ENCODE measurements around the gene NFKB2. TPM values are rescaled to one million over a fixed set of nuclear protein-coding genes. Genes with fewer than 3 reads are reported as not detected.

NFKB2 gene
- total RNA-seq, 1 donor = 20.3 TPM

DNA sequence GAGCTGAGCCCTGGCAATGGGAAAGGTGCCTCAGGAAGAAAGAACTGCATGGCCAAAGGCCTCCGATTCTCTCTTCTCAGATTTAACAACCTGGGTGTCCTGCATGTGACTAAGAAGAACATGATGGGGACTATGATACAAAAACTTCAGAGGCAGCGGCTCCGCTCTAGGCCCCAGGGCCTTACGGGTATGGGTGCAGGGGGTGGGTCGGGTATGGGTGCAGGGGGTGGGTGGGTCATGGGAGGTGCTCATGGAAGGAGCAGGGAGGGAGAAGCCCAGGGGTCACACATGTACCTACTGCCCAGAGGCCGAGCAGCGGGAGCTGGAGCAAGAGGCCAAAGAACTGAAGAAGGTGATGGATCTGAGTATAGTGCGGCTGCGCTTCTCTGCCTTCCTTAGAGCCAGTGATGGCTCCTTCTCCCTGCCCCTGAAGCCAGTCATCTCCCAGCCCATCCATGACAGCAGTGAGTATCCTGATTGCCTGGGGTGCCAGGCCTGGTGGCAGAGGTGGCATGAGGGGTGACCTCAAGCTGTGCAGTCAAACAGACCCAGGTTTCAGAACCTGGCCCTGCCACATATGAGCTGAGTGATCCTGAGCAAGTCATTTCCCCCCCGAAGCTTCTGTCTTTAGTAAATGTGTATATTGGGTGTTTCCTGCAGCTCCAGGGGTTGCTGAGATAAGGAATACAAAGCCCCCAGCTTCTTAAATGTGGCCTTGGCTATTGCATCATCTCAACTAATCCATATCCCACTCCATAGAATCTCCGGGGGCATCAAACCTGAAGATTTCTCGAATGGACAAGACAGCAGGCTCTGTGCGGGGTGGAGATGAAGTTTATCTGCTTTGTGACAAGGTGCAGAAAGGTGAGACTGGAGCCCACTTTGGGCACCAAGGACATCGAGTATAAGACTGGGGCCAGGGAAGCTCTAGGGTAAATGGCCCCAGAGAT lies 2.0 kb downstream of the NFKB2 start:
- H3K36me3 ChIP-seq (ENCODE audit: insufficient read depth, low read length) = peaks cover 36% of the 10 kb centered on the region
- no peak overlapping the region for H3K4me2 ChIP-seq (ENCODE audit: insufficient read depth, low read length)
- peaks cover 13% of the 10 kb centered on the region for H3K79me2 ChIP-seq (ENCODE audit: insufficient read depth, low read length)
- H3K27ac ChIP-seq (ENCODE audit: low read depth, low read length) = no peak overlapping the region
- TF ChIP-seq, protein P1, sequence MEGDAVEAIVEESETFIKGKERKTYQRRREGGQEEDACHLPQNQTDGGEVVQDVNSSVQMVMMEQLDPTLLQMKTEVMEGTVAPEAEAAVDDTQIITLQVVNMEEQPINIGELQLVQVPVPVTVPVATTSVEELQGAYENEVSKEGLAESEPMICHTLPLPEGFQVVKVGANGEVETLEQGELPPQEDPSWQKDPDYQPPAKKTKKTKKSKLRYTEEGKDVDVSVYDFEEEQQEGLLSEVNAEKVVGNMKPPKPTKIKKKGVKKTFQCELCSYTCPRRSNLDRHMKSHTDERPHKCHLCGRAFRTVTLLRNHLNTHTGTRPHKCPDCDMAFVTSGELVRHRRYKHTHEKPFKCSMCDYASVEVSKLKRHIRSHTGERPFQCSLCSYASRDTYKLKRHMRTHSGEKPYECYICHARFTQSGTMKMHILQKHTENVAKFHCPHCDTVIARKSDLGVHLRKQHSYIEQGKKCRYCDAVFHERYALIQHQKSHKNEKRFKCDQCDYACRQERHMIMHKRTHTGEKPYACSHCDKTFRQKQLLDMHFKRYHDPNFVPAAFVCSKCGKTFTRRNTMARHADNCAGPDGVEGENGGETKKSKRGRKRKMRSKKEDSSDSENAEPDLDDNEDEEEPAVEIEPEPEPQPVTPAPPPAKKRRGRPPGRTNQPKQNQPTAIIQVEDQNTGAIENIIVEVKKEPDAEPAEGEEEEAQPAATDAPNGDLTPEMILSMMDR (IDR thresholded peaks at IDR 0.05; ENCODE audit: extremely low read depth, low read depth, low read length) = no peak
- peak; percentile 60 for DNase-seq (ENCODE audit: insufficient read length, low spot score, missing footprints)
- H3K4me3 ChIP-seq (ENCODE audit: insufficient read depth, low read length) = no peak overlapping the region
- peaks cover 18% of the 10 kb centered on the region for H3K4me1 ChIP-seq (ENCODE audit: insufficient read depth, low read length)
- no peak overlapping the region for H2AFZ ChIP-seq (ENCODE audit: low read length)
- no peaks in the 10 kb centered on the region for H3K9me3 ChIP-seq (ENCODE audit: low read depth, low read length)
- H4K20me1 ChIP-seq (ENCODE audit: insufficient read depth, low read length) = no peaks in the 10 kb centered on the region
- H3K27me3 ChIP-seq (ENCODE audit: insufficient read depth, low read length) = no peaks in the 10 kb centered on the region

DNA sequence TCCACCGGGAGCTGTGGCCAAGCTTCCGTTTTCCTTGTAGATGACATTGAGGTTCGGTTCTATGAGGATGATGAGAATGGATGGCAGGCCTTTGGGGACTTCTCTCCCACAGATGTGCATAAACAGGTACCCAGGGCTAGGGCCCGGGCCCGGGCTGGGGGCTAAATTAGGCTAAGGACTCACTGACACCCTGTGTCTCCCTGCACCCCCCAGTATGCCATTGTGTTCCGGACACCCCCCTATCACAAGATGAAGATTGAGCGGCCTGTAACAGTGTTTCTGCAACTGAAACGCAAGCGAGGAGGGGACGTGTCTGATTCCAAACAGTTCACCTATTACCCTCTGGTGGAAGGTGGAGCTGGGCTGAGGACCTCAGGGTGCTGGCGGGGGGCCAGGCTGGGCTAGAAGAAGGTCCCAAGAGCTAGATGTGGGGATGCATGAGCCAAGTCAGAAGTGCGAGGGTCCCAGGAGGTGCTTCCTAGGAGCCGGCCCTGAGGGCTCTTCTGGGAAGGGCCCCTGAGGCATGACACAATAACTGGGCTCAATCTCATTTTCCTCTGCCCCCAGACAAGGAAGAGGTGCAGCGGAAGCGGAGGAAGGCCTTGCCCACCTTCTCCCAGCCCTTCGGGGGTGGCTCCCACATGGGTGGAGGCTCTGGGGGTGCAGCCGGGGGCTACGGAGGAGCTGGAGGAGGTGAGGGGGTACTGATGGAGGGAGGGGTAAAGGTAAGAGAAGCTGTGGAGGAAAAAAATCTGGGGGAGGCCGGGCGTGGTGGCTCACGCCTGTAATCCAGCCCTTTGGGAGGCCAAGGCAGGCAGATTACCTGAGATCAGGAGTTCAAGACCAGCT lies 2.9 kb downstream of the NFKB2 start:
- H3K4me2 ChIP-seq (ENCODE audit: insufficient read depth, low read length) = peak overlapping the region; percentile 73
- peaks cover 13% of the 10 kb centered on the region for H3K79me2 ChIP-seq (ENCODE audit: insufficient read depth, low read length)
- peak; percentile 62 for DNase-seq (ENCODE audit: insufficient read length, low spot score, missing footprints)
- H2AFZ ChIP-seq (ENCODE audit: low read length) = no peak overlapping the region
- no peak overlapping the region for H3K27ac ChIP-seq (ENCODE audit: low read depth, low read length)
- H3K27me3 ChIP-seq (ENCODE audit: insufficient read depth, low read length) = no peaks in the 10 kb centered on the region
- peaks cover 18% of the 10 kb centered on the region for H3K4me1 ChIP-seq (ENCODE audit: insufficient read depth, low read length)
- H3K36me3 ChIP-seq (ENCODE audit: insufficient read depth, low read length) = peaks cover 37% of the 10 kb centered on the region
- H3K9me3 ChIP-seq (ENCODE audit: low read depth, low read length) = no peaks in the 10 kb centered on the region
- H4K20me1 ChIP-seq (ENCODE audit: insufficient read depth, low read length) = no peaks in the 10 kb centered on the region
- H3K4me3 ChIP-seq (ENCODE audit: insufficient read depth, low read length) = no peak overlapping the region
- TF ChIP-seq, protein P1 (IDR thresholded peaks at IDR 0.05; ENCODE audit: extremely low read depth, low read depth, low read length) = no peak

DNA sequence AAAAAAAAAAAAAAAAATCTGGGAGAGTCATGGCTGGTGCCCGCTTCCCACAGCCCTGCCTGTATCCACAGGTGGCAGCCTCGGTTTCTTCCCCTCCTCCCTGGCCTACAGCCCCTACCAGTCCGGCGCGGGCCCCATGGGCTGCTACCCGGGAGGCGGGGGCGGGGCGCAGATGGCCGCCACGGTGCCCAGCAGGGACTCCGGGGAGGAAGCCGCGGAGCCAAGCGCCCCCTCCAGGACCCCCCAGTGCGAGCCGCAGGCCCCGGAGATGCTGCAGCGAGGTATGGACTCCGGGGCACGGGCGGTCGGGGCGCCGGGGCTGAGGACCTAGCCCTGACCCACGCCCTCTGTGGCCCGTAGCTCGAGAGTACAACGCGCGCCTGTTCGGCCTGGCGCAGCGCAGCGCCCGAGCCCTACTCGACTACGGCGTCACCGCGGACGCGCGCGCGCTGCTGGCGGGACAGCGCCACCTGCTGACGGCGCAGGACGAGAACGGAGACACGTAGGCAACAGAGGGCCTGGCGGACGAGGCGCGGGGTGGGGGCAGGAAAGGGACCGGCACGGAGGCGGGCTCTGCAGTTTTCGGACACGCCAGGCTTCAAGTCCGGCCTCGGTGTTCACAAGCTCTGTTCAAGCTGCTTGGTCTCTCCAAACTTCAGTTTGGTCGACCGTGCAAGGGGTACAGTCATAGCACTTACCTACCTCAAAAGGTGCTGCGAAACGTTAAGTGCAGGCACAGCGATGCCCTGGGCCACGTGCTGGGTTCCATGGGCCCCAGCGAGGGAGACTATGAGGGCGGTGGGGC lies 3.9 kb downstream of the NFKB2 start:
- Histone ChIP-seq H3K9me3 (ENCODE audit: low read depth, low read length) (no peaks in the 10 kb centered on the region), H3K27ac (ENCODE audit: low read depth, low read length) (peak overlapping the region; percentile 34), H3K36me3 (ENCODE audit: insufficient read depth, low read length) (peaks cover 37% of the 10 kb centered on the region), H3K4me2 (ENCODE audit: insufficient read depth, low read length) (peak overlapping the region; percentile 73), H3K4me1 (ENCODE audit: insufficient read depth, low read length) (peaks cover 14% of the 10 kb centered on the region), H3K4me3 (ENCODE audit: insufficient read depth, low read length) (peak overlapping the region; percentile 76), H3K79me2 (ENCODE audit: insufficient read depth, low read length) (peaks cover 13% of the 10 kb centered on the region), H3K27me3 (ENCODE audit: insufficient read depth, low read length) (no peaks in the 10 kb centered on the region), H4K20me1 (ENCODE audit: insufficient read depth, low read length) (peaks cover 2% of the 10 kb centered on the region), H2AFZ (ENCODE audit: low read length) (peak overlapping the region; percentile 72)
- TF ChIP-seq, protein P1 (IDR thresholded peaks at IDR 0.05; ENCODE audit: extremely low read depth, low read depth, low read length) = peak; percentile 80
- peak; percentile 100 for DNase-seq (ENCODE audit: insufficient read length, low spot score, missing footprints)

Data from osteoblast (primary cell).